NCI-H2029 (cell line): ENCODE results near the gene ACSL1.

Experiments used
- DNase-seq: peaks from one replicate; lab custom pipeline; 2025; lab: John Stamatoyannopoulos, UW

Gene ACSL1

GRCh38 chr4:184825896-184826690, at the start of gene ACSL1:
ACSL1 (minus strand) TSS chr4:184825968; CDS start chr4:184803514, 22,454 bp downstream.
- DNase-seq, result peak; percentile 16

GRCh38 chr4:184873054-184873453, 47.3 kb upstream of the ACSL1 start:
- no peak for DNase-seq

- DNase-seq, result no peak
Measured at GRCh38 chr4:184870718-184871117, 45.0 kb upstream of the ACSL1 start.

GRCh38 chr4:184868623-184869022, 42.9 kb upstream of the ACSL1 start:
- no peak for DNase-seq

- no peak for DNase-seq
Measured at GRCh38 chr4:184863916-184864315, 38.1 kb upstream of the ACSL1 start.

- no peak for DNase-seq
Measured at GRCh38 chr4:184861047-184861446, 35.3 kb upstream of the ACSL1 start.

GRCh38 chr4:184860018-184860779, 34.4 kb upstream of the ACSL1 start:
- no peak for DNase-seq

GRCh38 chr4:184857441-184858121, 31.8 kb upstream of the ACSL1 start:
- DNase-seq, result no peak

- DNase-seq, result no peak
Measured at GRCh38 chr4:184856277-184856609, 30.5 kb upstream of the ACSL1 start.

- no peak for DNase-seq
Measured at GRCh38 chr4:184854673-184855072, 28.9 kb upstream of the ACSL1 start.

GRCh38 chr4:184853436-184853835, 27.7 kb upstream of the ACSL1 start:
- no peak for DNase-seq

- no peak for DNase-seq
Measured at GRCh38 chr4:184851886-184852285, 26.1 kb upstream of the ACSL1 start.

- no peak for DNase-seq
Measured at GRCh38 chr4:184851200-184851541, 25.4 kb upstream of the ACSL1 start.

- no peak for DNase-seq
Measured at GRCh38 chr4:184850431-184851199, 24.8 kb upstream of the ACSL1 start.

- no peak for DNase-seq
Measured at GRCh38 chr4:184850018-184850417, 24.2 kb upstream of the ACSL1 start.

- no peak for DNase-seq
Measured at GRCh38 chr4:184849185-184849584, 23.4 kb upstream of the ACSL1 start.

GRCh38 chr4:184848510-184848909, 22.7 kb upstream of the ACSL1 start:
- no peak for DNase-seq

GRCh38 chr4:184846531-184846930, 20.8 kb upstream of the ACSL1 start:
- no peak for DNase-seq

GRCh38 chr4:184845367-184846021, 19.7 kb upstream of the ACSL1 start:
- DNase-seq, result no peak

- no peak for DNase-seq
Measured at GRCh38 chr4:184844742-184845141, 19.0 kb upstream of the ACSL1 start.

GRCh38 chr4:184843984-184844554, 18.3 kb upstream of the ACSL1 start:
- DNase-seq, result no peak
